Raji (cell line): ENCODE results near the gene PDCD4.
A peak's percentile ranks its signal among the peaks of the same experiment; 100 is the strongest.

Source experiments
- POLR2A ChIP-seq: IDR thresholded peaks from 2 replicates; pipeline ENCODE4 v1.6.1; 2011; ENCODE audit warnings: low read depth, low read length, control low read depth; ENCODE audit not compliant: insufficient read depth

PDCD4 gene

GRCh38 chr10:110864662-110865140 is 7.0 kb upstream of the PDCD4 start:
- TF ChIP-seq POLR2A = peak; percentile 30; the same call in 1 of the 2 replicates

GRCh38 chr10:110865186-110865808 is 6.4 kb upstream of the PDCD4 start:
- no peak for TF ChIP-seq POLR2A

GRCh38 chr10:110865809-110866482 is 5.8 kb upstream of the PDCD4 start:
- TF ChIP-seq POLR2A = no peak

GRCh38 chr10:110867807-110868465 is 3.8 kb upstream of the PDCD4 start:
- TF ChIP-seq POLR2A = no peak

GRCh38 chr10:110868981-110869380 is 2.7 kb upstream of the PDCD4 start:
- TF ChIP-seq POLR2A = peak; percentile 35; the same call in 1 of the 2 replicates

- no peak for TF ChIP-seq POLR2A
These were observed 868 bp upstream of the PDCD4 start for GRCh38 chr10:110870823-110871297.

- peak; percentile 35; the same call in 1 of the 2 replicates for TF ChIP-seq POLR2A
These were observed 636 bp downstream of the PDCD4 start for GRCh38 chr10:110872145-110872983.

GRCh38 chr10:110872984-110873923 is 1.5 kb downstream of the PDCD4 start:
- no peak for TF ChIP-seq POLR2A

- no peak for TF ChIP-seq POLR2A
These were observed 2.2 kb downstream of the PDCD4 start for GRCh38 chr10:110873951-110874350.

- no peak for TF ChIP-seq POLR2A
These were observed 4.3 kb downstream of the PDCD4 start for GRCh38 chr10:110876000-110876399.

- no peak for TF ChIP-seq POLR2A
These were observed 5.1 kb downstream of the PDCD4 start for GRCh38 chr10:110876788-110877187.

GRCh38 chr10:110880012-110880411 is 8.3 kb downstream of the PDCD4 start:
- no peak for TF ChIP-seq POLR2A

- TF ChIP-seq POLR2A = no peak
These were observed 9.5 kb downstream of the PDCD4 start for GRCh38 chr10:110881247-110881646.

GRCh38 chr10:110881905-110882304 is 10.2 kb downstream of the PDCD4 start:
- TF ChIP-seq POLR2A = no peak

- TF ChIP-seq POLR2A = no peak
These were observed 12.2 kb downstream of the PDCD4 start for GRCh38 chr10:110883924-110884323.
